NCI-H1048 (cell line): ENCODE measurements around the gene PITPNM1.

Experiments
- DNase-seq: peaks from one replicate; lab custom pipeline; 2025; lab: John Stamatoyannopoulos, UW

Gene PITPNM1

GRCh38 chr11:67503119-67504004 is 1.8 kb downstream of the PITPNM1 start:
- DNase-seq = no peak

- no peak for DNase-seq
These were observed 2.7 kb downstream of the PITPNM1 start for GRCh38 chr11:67502328-67502979.

DNA sequence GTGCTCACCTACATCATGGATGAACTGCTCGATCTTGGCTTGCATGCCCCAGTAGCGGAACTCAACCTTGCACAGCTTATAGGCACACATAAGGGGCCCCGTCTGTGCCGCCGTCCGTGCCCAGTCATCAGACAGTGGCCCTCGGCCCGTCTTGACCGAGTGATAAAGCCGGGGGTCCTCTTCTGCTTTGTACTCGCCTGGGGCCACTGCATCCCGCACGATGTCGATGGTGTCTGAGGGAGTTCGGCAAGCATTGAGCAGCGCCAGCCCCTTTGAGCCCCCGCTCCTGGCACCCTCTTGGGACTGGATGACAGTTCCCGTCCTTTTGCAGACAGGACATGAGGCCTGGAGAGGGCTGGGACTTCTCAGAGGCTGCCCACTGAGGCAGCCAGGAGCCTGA is 3.3 kb downstream of the PITPNM1 start:
- no peak for DNase-seq

GRCh38 chr11:67500831-67501715 is 4.1 kb downstream of the PITPNM1 start:
- DNase-seq = no peak

- no peak for DNase-seq
These were observed 4.7 kb downstream of the PITPNM1 start for GRCh38 chr11:67500484-67500821.

- DNase-seq = no peak
These were observed 5.2 kb downstream of the PITPNM1 start for GRCh38 chr11:67499808-67500483.

DNA sequence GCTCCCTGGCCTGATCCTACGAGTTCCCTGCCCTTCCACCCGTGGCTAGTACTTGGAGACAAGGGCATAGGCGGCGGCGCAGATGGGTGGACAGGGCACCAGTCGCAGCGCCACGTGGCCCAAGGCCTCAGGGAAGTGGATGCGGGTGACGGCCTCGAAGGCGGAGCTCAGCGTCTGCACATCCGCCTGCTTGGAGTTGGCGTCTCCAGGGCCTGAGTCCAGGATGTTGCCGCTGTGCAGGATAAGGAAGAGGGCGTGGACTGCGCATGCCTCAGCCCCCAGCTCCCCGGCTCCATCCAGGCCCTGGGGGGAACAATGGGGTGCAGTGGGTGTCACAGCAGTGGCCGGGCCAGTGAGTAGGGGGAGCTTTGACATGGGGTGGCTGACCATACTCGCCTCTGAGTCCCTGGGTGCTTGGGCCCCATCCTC is 6.6 kb downstream of the PITPNM1 start:
- DNase-seq = no peak

DNA sequence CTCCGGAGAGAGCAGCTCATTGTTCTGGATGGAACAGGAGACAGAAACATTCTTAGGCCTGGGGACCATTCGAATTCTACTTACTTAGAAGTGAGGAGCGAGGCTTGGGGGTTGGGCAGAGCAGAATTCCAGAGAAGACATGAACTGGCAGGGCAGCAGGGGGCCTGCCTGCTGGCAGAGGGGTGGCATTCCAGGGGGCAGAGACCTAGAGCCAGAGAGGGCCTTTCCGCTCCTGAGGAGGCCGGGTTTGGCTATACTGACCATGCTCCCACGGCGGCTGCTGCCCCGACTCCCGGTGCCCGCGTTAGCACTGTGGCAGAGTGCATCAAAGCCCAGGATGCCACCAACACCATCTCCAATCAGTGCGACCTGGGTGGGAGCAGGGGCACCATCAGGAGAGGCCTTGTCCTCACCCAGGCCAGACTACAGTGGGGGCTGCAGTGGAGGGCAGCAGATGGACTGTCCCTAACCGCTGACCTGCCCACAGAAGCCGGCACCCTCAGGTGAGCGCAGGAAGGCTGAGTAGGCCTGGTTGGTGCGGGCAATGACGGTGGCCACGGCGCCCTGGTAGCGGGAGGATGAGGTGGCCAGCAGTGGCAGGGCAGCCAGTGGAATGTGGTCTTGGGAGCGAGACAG is 7.4 kb downstream of the PITPNM1 start:
- DNase-seq = no peak

DNA sequence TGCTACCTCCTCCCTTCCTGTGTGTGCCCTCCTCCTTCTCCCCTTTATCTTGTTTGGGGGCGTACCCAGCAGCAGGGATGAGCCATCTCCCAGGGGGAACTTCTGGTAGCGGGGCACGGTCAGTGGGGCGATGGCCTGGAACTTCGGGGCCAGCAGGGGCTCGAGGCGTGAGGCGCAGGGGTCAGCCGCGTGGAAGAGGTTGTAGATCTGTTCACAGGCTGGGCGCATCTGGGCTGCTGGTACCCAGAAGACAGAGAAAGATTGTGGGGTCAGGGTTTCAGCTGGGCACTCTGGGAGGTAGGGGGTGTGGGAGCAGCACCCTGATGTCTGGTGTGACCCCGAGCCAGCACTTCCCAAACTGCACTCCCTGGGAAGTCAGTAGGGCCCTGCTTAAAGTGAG is 9.1 kb downstream of the PITPNM1 start:
- no peak for DNase-seq

DNA sequence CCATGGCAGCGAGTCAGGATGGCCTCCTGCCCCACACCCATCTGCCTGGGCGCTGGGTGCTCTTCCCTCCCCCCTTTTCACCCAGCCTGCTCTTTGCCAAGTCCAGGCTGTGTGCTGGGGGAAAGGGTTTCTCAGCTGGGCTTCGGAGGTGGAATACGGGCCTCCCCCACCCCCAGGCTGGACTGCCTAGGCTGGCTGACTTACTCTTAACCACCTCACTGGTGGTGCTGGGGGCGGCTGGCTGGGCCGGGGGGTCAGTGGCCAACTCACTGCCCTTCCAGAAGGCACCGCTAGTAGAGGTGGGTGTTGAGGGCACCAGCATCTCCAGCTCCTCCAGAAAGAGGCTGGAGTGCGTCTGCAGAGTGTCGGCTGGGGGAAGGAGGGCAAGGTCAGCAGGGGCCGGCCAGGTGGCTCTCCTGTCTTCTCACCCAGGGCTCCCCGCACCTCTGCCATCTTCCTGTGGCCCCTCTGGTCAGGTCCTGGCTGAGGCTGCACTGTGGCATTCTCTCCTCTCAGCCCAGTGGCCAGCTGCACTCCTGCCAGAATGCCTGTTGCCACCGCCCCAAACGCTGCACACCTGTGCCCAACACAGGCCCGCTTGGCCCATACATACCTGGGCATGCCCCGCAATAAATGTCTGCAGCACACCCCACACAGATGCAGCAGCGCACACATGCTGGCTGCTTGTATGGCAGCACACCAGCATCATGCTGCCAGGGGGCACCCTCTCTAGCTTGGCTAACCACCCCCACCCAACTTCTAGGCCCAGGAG is 9.7 kb downstream of the PITPNM1 start:
- no peak for DNase-seq

DNA sequence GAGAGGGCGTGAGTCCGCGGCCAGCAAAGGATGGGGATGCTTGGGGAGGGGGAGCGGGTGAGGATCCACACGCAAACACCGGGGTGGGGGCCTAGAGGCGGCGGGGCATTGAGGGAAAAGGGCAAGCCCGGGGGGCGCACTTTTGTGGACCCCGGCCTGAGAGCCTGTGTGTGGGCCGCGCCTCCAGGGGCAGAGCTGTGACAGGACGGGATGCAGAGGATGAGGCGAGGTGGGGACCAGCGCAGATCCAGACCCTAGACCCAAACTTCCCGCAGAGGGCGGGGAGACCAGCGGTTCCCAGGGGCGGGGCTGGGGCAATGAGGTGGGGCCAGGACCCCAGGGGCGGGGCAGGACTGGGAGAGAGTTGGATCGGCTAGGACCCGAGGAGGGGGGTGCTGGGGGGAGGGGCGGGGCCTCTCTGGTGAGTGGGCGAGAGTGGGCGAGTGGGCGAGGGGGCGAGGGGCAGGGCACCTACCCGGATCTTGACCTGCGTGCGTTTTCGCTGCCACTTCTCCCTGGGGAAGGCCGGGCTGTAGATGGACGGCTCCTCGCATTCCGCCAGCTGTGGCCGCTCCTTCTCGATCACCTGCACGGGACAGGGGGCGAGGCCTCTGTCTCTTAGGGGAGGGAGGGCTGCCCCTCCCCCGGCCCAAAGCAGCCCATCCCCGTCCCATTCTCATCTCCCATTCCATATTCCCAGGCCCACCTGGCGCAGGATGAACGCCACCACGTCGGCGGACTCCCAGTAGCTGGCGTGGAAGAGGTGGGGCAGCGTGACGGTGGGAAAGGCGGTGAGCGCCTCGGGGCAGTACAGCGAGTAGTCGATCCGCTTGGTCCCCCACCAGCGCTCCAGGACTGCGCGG is 10.6 kb downstream of the PITPNM1 start:
- DNase-seq = no peak

DNA sequence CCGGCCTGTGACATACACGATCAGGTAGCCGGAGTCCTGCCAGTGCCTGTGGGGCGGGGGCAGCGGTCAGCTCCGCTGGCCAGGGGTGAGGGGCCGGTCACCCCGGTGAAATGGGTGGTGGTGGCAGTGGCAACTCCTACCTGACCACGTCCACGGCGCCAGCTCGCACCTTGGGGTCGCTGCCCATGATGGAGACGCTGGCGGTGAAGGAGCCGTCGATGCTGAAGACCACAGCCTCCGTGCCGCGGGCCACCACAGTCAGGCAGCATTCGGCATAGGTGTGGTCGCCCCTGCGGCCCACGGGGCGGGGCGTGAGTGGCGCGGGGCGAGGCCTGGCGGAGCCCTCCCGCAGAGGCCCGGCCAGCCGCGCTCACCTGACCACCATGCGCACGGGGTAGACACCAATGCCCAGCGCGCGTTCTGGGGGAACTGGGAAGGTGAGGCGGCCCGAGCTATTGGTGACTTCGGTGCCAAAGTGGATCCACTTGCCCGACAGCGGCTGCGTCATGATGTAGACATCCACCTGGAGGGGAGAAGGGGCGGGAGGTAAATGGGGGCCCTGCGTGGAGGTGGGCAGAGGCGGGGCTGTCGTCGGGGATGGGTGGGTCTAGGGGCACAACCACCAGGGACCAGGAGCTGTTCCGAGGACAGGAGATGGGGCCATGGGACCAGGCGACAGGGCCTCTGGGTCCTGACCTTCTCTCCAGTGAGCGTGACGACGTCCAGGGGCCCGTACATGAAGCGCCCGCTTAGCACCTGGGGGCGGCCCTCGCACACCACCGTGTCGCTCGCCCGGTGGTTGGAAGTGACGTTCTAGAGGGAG is 11.4 kb downstream of the PITPNM1 start:
- DNase-seq = no peak

DNA sequence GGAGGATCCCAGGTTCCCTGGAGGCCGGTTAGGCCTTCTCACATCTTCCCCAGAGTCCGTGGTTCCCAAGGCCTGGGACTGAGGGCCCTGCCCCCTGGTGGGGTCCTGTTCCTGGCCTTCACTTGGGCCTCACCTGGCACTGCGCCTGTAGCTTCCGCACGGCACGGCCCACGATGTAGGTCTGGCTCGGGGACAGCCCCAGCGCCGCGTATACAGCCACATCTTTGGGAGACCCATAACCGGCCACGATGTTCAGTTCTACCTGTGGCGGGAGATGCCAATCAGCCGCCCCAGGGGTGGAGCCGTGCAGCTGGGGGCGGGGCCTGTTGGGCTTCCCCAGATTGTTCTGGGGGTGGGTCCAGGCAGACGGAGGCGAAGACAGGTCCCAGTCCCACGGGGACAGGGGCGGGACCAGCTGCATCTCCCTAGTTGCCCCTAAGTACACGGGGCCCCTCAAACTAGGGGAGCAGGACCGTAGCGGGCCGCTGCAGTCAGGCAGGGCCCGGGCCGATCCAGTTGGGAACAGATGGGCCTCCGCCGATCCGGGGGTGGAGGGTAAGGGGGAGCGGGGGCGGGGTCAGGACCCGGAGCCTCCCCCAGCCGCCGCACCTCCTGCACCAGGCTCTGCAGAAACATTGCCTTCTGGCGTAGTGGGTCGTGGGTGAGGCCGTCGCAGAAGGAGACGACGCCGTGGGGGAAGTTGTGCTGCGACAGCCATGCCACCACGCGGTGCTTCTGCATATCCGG is 12.2 kb downstream of the PITPNM1 start:
- DNase-seq = no peak

- no peak for DNase-seq
These were observed 13.0 kb downstream of the PITPNM1 start for GRCh38 chr11:67492069-67492727.

GRCh38 chr11:67491276-67492068 is 13.7 kb downstream of the PITPNM1 start:
- DNase-seq = no peak

GRCh38 chr11:67490727-67491065 is 14.5 kb downstream of the PITPNM1 start:
- no peak for DNase-seq
